GM21423 (cell line): Measurements from ENCODE around the gene KIAA1328.
A peak's percentile ranks its signal among the peaks of the same experiment; 100 is the strongest.

Experiments used
- ATAC-seq: cut with Tn5 transposase; IDR thresholded peaks from one replicate; pipeline ENCODE4 v1.9.1; 2021; ENCODE audit warnings: mild to moderate bottlenecking, moderate library complexity; ENCODE audit not compliant: unreplicated experiment

KIAA1328 gene

GRCh38 chr18:36942264-36942663 is 113.3 kb downstream of the KIAA1328 start:
- no peak for ATAC-seq

DNA sequence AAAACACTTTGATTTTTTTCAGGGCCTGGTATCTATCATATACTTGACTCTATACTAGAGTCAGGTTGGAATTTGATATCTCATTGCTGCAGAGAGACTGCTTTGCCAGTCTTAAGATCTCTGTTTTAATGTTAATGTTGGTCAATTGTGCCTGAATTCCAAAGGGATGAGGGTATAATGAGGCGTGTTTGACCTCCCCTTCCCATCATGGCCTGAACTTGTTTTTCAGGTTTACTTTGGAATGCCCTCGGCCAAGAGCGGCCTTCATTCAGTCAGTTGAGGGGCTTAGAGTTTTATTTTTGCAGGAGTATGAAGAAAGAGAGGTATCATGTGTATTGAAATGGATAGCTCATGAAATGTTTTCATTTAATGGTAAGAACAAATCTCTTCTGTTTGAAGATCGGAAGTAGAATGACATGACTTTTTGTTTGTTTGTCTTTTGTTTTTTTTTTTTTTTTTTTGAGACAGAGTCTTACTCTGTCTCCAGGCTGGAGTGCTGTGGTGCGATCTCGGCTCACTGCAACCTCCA is 119.0 kb downstream of the KIAA1328 start:
- ATAC-seq: no peak

DNA sequence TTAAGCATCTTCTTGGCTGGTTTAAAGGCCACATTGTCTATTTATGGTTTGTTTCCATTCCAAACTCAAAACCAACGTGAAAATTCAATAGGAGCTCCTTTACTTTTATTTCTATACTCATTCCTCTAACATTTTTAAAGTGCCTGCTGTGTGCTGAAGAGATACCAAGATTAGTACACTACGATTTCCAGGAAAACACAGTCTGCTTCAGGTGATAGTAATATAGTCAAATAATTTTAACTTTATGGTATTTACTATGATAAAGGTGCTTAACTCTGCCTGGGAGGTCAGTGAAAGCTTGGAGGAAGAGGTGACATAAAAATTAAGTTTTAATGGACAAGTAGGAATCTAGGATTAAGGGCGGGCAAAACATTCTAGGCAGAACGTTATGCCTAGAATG is 121.4 kb downstream of the KIAA1328 start:
- no peak for ATAC-seq

DNA sequence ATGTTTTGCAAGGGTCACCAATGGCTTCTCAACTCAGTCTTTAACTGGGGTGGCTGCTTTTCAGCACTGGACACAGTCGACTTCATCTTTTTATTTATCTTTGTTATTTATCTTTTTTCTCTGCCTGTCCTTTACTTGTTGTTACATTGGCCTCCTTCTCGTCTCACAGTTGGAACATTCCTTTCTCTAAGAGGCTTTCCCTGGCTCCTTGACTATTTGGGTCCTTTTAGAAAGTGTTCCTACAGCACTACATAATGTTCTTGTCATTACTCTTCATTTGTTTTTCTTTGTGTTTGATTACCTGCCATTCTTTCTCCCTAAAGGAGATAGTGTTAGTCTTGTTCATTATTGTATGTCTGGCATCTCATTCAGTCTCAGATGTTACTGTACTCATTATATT is 122.0 kb downstream of the KIAA1328 start:
- ATAC-seq: no peak

GRCh38 chr18:36953047-36953446 is 124.1 kb downstream of the KIAA1328 start:
- no peak for ATAC-seq

- no peak for ATAC-seq
Measured at GRCh38 chr18:36960038-36960437, 131.1 kb downstream of the KIAA1328 start.

- no peak for ATAC-seq
Measured at GRCh38 chr18:36963464-36963863, 134.5 kb downstream of the KIAA1328 start.

- ATAC-seq: no peak
Measured at GRCh38 chr18:36974686-36975085, 145.8 kb downstream of the KIAA1328 start.

DNA sequence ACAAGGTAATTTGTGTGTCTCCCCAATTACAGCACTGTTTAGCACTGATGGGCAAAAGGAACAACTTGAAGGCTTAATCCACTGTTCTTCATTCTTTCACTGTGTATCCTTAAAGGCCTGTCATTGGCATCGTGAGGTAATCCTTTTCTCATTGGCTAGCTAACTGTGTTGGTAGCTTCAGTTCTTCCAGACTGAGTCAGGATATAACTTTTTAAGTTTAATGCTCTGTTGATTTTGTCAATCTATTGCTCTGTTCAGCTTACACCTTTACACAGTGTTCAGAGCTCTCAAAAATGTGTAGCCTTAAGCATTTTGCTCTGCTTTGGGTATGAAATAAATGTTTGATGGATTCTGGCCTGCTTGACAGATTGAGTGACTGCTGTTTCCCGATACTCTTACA is 148.2 kb downstream of the KIAA1328 start:
- no peak for ATAC-seq

GRCh38 chr18:36993068-36993467 is 164.1 kb downstream of the KIAA1328 start:
- ATAC-seq: no peak

- peak; percentile 55 for ATAC-seq
Measured at GRCh38 chr18:37006742-37007141, 177.8 kb downstream of the KIAA1328 start.

DNA sequence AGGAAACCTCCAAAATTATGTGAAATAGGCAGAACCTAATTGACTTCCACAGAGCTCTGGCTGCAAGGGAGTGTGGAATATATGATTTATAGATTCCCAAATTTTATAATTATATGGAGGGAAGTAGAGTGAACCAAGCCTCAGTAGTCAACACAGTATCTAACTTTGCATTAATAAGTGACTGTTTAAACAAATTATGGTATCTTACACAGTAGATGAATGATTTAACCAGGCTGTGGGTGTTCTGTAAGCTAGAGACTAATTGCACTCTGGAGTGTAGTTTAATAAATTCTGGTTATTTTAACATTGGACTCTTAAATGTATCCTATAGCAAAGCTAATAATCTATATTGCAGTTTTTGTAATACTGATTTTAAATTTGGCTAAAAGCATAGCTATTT is 183.5 kb downstream of the KIAA1328 start:
- no peak for ATAC-seq

DNA sequence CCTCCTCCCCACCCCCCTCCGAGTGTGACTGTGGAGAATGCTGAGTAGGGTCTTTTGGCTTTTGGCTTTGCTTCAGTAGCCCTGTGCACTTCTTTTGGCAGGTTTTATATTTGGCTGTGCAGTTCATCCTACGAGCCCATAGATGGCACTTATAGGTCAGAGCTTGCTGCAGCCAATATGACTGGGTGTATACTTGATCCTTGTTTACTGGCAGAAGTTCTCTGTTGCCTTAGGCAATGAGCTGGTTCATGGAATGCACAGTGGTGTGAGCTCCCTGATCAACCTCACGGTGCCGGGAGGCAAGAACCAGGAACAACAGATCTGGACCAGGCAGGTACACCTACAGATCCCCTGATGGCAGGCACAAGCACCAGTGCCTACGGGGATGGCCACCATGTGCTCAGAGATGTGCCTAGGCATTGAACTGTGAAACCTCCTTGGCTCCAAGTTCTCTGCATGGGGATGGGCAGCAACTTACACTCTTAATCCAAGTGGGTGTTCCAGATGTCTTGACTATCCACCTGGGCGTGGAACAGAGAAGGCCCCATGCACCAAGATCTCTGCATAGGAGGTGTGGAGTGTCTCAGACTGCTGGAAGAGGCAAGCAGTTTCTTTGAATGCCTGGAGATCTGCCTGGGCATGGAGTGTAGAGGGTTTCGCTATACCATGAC is 190.4 kb downstream of the KIAA1328 start:
- no peak for ATAC-seq

GRCh38 chr18:37033419-37033818 is 204.5 kb downstream of the KIAA1328 start:
- no peak for ATAC-seq

- ATAC-seq: no peak
Measured at GRCh38 chr18:37042381-37042780, 213.5 kb downstream of the KIAA1328 start.

GRCh38 chr18:37055137-37055802 is 226.3 kb downstream of the KIAA1328 start:
- no peak for ATAC-seq

- no peak for ATAC-seq
Measured at GRCh38 chr18:37064187-37064586, 235.3 kb downstream of the KIAA1328 start.

- no peak for ATAC-seq
Measured at GRCh38 chr18:37065254-37065653, 236.3 kb downstream of the KIAA1328 start.

DNA sequence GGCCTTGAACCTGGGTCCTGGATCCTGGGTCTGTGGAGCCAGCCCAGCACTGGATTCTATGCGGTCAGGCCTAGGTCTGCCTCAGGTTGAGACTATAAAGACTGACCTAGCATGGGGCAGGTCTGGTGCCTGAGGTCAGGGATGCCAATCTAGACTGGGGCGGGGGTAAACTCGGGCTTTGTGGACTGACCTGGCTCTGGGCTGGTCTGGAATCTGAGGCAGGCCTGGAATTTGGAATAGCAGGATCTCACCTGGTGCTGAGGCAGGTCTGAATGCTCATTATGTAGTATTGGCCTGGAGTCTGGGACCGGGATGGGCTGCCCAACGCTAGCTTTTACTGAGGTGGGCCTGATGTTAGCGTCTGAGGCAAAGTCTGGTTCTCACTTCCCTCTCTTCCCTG is 256.0 kb downstream of the KIAA1328 start:
- no peak for ATAC-seq

DNA sequence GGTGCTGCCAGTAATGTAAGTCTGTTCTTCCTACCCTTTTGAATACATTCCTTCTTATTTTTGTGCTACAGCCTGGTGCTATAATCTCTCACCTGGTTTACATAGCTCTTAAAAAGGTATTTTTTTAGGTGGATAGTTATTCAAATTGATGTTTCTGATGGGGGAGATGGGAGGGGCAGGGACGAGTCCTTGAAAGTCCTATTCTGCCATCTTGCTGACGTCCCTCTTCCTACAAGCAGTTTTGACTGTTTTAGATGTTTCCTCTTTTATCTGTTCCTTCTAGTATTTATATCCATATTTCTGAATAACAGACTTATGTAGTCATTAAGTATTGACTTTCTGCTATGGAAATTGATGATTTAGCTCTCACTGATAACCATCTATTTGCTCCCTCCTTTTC is 256.4 kb downstream of the KIAA1328 start:
- ATAC-seq: no peak

- ATAC-seq: no peak
Measured at GRCh38 chr18:37107748-37108522, 279.0 kb downstream of the KIAA1328 start.

GRCh38 chr18:37122877-37123276 is 293.9 kb downstream of the KIAA1328 start:
- ATAC-seq: no peak
